GM19438 (cell line): ENCODE data around the gene PRR27.
"Not testable (repeated sequence)": the region's sequence is repeated elsewhere in the genome, so short reads cannot be mapped to it uniquely, and the experiment has no call there.

Source experiments
- ATAC-seq: cut with Tn5 transposase; IDR thresholded peaks from one replicate; pipeline ENCODE4 v1.9.1; 2021; ENCODE audit warnings: low read depth; ENCODE audit not compliant: unreplicated experiment

PRR27 gene

GRCh38 chr4:70196857-70197256 lies 42.8 kb downstream of the PRR27 start:
- ATAC-seq = no peak

- no peak for ATAC-seq
Observed at GRCh38 chr4:70197842-70198241, 43.8 kb downstream of the PRR27 start.

- ATAC-seq = no peak
Observed at GRCh38 chr4:70203601-70204000, 49.6 kb downstream of the PRR27 start.

GRCh38 chr4:70212752-70213151 lies 58.7 kb downstream of the PRR27 start:
- not testable (repeated sequence) for ATAC-seq
